NCI-H1105 (cell line): ENCODE measurements around the gene ALPI.
"Not testable (repeated sequence)": the region's sequence is repeated elsewhere in the genome, so short reads cannot be mapped to it uniquely, and the experiment has no call there.

ENCODE experiments used
- DNase-seq: peaks from one replicate; lab custom pipeline; 2025; lab: John Stamatoyannopoulos, UW

ALPI gene

GRCh38 chr2:232455426-232456255 is at the start of gene ALPI:
TSS of gene ALPI (plus strand) at chr2:232456153. CDS start at chr2:232456200, 47 bp downstream.
- no peak for DNase-seq

GRCh38 chr2:232406556-232407310 is 49.2 kb upstream of the ALPI start, which contains the start of gene ALPG:
TSS of gene ALPG (plus strand) at chr2:232406844. CDS start at chr2:232406895, 51 bp downstream.
- no peak for DNase-seq

GRCh38 chr2:232407428-232408150 is 48.4 kb upstream of the ALPI start:
- DNase-seq = not testable (repeated sequence)

- not testable (repeated sequence) for DNase-seq
Observed at GRCh38 chr2:232408269-232408668, 47.7 kb upstream of the ALPI start.

GRCh38 chr2:232409617-232410016 is 46.3 kb upstream of the ALPI start:
- DNase-seq = not testable (repeated sequence)

GRCh38 chr2:232410238-232410900 is 45.6 kb upstream of the ALPI start:
- no peak for DNase-seq

GRCh38 chr2:232411901-232412629 is 43.9 kb upstream of the ALPI start:
- no peak for DNase-seq

- no peak for DNase-seq
Observed at GRCh38 chr2:232412986-232413385, 43.0 kb upstream of the ALPI start.

GRCh38 chr2:232415138-232415690 is 40.7 kb upstream of the ALPI start:
- DNase-seq = no peak

- no peak for DNase-seq
Observed at GRCh38 chr2:232415736-232416520, 40.0 kb upstream of the ALPI start.

GRCh38 chr2:232416521-232417470 is 39.2 kb upstream of the ALPI start:
- no peak for DNase-seq

GRCh38 chr2:232417489-232417888 is 38.5 kb upstream of the ALPI start:
- DNase-seq = no peak

- no peak for DNase-seq
Observed at GRCh38 chr2:232418056-232418455, 37.9 kb upstream of the ALPI start.

GRCh38 chr2:232418466-232419244 is 37.3 kb upstream of the ALPI start:
- DNase-seq = peak; percentile 64

GRCh38 chr2:232419245-232420072 is 36.5 kb upstream of the ALPI start:
- no peak for DNase-seq

- no peak for DNase-seq
Observed at GRCh38 chr2:232420073-232420454, 35.9 kb upstream of the ALPI start.
